Measurements from ENCODE around the gene GPR3.
"Not testable (repeated sequence)": the region's sequence is repeated elsewhere in the genome, so short reads cannot be mapped to it uniquely, and the experiment has no call there.

The GPR3 gene

DNA sequence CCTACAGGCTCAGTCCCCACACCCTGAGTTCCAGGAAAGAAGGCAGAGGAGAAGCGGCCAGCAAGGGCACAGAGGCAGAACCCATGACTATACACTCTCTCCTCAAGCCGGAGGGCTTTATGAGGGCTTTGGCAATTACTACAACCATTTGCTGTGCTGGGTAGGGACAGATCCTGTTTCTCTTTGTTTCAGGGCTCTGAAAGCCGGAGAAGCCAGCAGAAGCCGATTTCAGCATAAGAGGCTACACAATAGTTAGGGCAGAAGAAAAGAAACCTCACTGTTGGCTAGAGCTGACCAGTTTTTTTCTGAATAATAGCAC, 13.9 kb downstream of the GPR3 start:
- no peak for TF ChIP-seq Cebpa-rat (IDR thresholded peaks at IDR 0.05)
- Histone ChIP-seq H3K9me3 (no peaks in the 10 kb centered on the region), H3K4me1 (peaks cover 95% of the 10 kb centered on the region), H3K27ac (peak overlapping the region; percentile 87), H4K20me1 (no peaks in the 10 kb centered on the region), H3K36me3 (peaks cover 49% of the 10 kb centered on the region), H3K9ac (peak overlapping the region; percentile 65), H3K27me3 (no peaks in the 10 kb centered on the region), H3K4me2 (peak overlapping the region; percentile 94), H3K4me3 (0 out of 2 replicates have a peak overlapping the region, but pooled peaks have one; percentile 22)

DNA sequence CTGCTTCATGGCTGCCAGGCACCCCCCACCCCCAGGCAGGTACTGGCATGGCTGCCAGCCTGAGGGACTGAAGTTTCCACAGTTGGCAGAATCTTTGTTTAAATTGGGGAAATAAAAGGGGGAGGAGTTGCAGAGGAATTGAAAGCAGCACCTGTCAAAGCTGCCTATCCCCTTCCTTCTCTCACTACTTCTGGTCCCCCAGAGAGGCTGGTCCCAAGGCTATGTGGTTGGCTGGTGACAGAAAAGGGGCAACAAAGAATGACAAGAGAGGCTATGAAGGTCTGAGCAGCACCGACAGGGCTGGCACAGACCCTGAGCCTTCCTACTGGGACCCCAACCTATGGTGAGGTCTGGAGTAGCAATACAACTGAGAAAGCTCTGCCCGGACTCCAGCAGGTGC, 14.4 kb downstream of the GPR3 start:
- Histone ChIP-seq H3K27ac (peak overlapping the region; percentile 87), H3K36me3 (peaks cover 54% of the 10 kb centered on the region), H3K4me1 (peaks cover 95% of the 10 kb centered on the region), H3K4me3 (0 out of 2 replicates have a peak overlapping the region, but pooled peaks have one; percentile 22), H3K4me2 (peak overlapping the region; percentile 94), H3K9ac (peak overlapping the region; percentile 65; the same call in 1 of the 2 replicates)
- not testable (repeated sequence) for H3K9me3 ChIP-seq, H4K20me1 ChIP-seq, H3K27me3 ChIP-seq

DNA sequence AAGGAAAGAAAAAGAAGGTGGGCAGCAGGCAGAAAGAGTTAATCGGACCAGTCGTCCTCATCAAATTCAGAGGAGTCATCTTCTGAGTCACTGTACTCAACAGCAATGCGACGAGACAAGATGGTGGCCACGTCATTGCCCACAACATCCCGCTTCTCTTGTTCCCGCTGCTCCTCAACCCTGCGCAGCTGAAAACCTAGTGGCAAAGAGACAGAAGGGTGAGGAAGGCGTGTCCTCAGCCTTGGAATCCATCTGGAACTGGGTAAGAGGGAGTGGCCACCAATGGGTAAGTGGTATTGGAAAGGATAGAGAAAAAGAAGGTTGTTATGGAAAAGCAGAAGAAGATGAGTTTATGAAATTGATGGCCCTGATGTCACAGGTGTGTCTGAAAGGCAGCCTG, 15.7 kb downstream of the GPR3 start:
- Histone ChIP-seq H3K9ac (0 out of 2 replicates have a peak overlapping the region, but pooled peaks have one; percentile 65), H3K9me3 (no peaks in the 10 kb centered on the region), H3K27me3 (no peaks in the 10 kb centered on the region), H3K27ac (peak overlapping the region; percentile 87), H3K4me1 (peaks cover 95% of the 10 kb centered on the region), H3K36me3 (peaks cover 67% of the 10 kb centered on the region), H4K20me1 (peaks cover under 1% of the 10 kb centered on the region; the same call in 1 of the 2 replicates), H3K4me3 (no peak overlapping the region), H3K4me2 (peak overlapping the region; percentile 94)
- TF ChIP-seq Cebpa-rat (IDR thresholded peaks at IDR 0.05), result no peak

DNA sequence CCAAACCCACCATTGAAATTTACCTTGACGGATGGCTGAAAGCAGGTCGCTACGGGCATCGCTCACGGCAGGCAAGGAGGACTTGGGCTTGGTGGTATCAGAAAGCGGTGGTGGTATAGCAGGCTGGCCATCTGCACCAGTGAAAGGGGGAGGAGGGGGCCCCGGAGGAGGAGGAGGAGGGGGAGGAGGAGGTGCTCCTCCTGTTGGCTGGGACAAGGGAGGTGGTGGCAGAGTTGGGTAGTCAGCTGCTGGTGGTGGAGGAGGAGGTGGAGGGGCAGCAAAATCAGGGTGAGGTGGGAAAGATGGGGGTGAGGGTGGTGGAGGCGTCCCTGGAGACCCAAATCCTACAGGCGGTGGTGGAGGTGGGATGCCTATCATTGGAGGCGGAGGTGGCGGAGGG, 17.2 kb downstream of the GPR3 start:
- TF ChIP-seq Cebpa-rat (IDR thresholded peaks at IDR 0.05), result no peak
- no peak overlapping the region for H3K9ac ChIP-seq
- no peak overlapping the region for H3K4me2 ChIP-seq
- peaks cover 82% of the 10 kb centered on the region for H3K36me3 ChIP-seq
- no peak overlapping the region for H3K4me3 ChIP-seq
- no peaks in the 10 kb centered on the region for H3K27me3 ChIP-seq
- H4K20me1 ChIP-seq, result peaks cover 16% of the 10 kb centered on the region
- 0 out of 2 replicates have a peak overlapping the region, but pooled peaks have one; percentile 9 for H3K27ac ChIP-seq
- H3K4me1 ChIP-seq, result peaks cover 97% of the 10 kb centered on the region
- H3K9me3 ChIP-seq, result no peaks in the 10 kb centered on the region

DNA sequence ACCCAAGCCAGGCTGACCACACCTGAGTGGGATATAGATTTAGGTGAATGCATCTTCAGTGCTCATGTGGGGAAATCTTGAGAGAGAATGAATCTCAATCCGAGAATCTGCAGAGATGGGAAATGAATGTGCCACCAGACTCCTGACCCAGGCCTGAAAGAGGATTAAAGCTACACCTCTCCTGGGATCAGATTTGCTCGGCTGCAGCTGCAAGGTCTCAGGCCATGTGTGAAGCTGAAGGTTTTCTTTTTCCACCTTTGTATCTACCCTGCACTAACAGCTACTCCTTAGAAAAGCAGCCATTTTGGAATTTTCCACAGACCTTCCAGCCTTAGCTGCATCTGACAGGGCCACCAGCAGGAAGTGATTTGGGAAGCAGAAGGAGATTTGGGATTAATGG, 18.3 kb downstream of the GPR3 start:
- no peak for TF ChIP-seq Cebpa-rat (IDR thresholded peaks at IDR 0.05)
- H3K36me3 ChIP-seq, result peaks cover 93% of the 10 kb centered on the region
- H3K27ac ChIP-seq, result no peak overlapping the region
- H3K9ac ChIP-seq, result no peak overlapping the region
- H3K4me3 ChIP-seq, result no peak overlapping the region
- H4K20me1 ChIP-seq, result peaks cover 25% of the 10 kb centered on the region
- H3K27me3 ChIP-seq, result no peaks in the 10 kb centered on the region
- H3K4me1 ChIP-seq, result peaks cover 93% of the 10 kb centered on the region
- H3K9me3 ChIP-seq, result no peaks in the 10 kb centered on the region
- H3K4me2 ChIP-seq, result peak overlapping the region; percentile 55

DNA sequence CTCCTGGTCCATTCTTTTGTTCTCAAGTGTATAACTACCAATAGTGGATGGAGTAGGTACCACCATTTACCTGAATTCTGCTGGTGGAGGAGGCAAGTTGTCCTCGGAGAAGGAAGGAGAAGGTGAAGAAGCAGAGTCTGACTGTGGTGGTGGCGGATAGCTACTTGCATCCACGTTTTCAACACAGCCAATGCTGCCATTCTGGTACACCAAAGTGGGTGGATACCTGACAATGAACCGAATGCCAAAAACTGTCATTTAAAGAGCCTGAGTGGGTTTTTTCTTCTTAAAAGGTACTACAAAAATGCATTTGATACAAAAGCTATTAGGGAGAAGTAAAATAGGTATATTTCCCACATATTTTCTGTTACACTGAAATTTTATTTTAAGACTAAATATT, 20.1 kb downstream of the GPR3 start:
- H3K4me2 ChIP-seq, result peak overlapping the region; percentile 55; the same call in 1 of the 2 replicates
- peaks cover 93% of the 10 kb centered on the region for H3K4me1 ChIP-seq
- peaks cover 97% of the 10 kb centered on the region for H3K36me3 ChIP-seq
- no peaks in the 10 kb centered on the region for H3K27me3 ChIP-seq
- no peak overlapping the region for H3K4me3 ChIP-seq
- TF ChIP-seq Cebpa-rat (IDR thresholded peaks at IDR 0.05), result no peak
- no peak overlapping the region for H3K9ac ChIP-seq
- H3K9me3 ChIP-seq, result no peaks in the 10 kb centered on the region
- H4K20me1 ChIP-seq, result peaks cover 43% of the 10 kb centered on the region
- no peak overlapping the region for H3K27ac ChIP-seq

DNA sequence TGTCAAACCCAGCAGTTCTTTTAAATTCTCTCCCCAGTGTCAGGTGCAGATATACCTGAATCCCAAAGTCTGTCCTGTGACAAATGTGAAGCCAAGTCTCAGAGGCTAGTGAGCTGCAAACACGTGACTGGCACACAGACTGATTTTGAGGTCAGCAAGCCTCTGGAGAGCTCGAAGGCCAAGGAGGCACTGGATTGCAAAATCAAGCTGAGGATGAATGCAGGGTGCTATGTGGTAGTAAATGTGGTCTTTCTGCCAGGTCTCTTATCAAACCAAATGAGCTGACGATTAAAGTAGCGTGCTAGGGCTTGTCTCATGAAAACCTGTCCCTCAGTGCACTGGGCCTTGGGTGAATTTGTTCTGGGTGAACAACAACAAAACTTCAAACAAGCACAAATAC, 20.6 kb downstream of the GPR3 start:
- no peak overlapping the region for H3K4me3 ChIP-seq
- H3K36me3 ChIP-seq, result peaks cover 97% of the 10 kb centered on the region
- H3K27ac ChIP-seq, result peak overlapping the region; percentile 54; the same call in 1 of the 2 replicates
- H3K9me3 ChIP-seq, result no peaks in the 10 kb centered on the region
- H4K20me1 ChIP-seq, result peaks cover 46% of the 10 kb centered on the region
- H3K27me3 ChIP-seq, result no peaks in the 10 kb centered on the region
- H3K4me2 ChIP-seq, result no peak overlapping the region
- H3K4me1 ChIP-seq, result peaks cover 93% of the 10 kb centered on the region
- no peak for TF ChIP-seq Cebpa-rat (IDR thresholded peaks at IDR 0.05)
- H3K9ac ChIP-seq, result no peak overlapping the region

DNA sequence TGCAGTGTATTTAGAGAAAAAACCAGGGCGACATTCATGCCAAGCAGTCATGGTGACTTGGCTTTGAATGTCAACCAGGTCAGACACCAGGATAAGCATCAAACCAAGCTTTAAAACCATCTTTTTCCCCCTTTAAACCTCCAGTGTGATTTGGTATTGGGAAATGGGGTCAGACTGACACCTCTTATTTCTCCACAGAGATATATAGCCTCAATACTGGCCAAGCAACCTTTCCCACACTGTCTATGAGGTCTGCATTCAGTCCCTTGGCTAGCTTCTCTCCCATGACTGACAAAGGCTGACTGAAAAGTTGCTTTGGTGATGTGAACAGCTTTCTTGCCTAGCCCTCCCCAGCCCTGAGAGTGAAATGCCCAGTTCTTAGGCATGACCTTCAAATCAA, 21.7 kb downstream of the GPR3 start:
- Histone ChIP-seq H3K9ac (no peak overlapping the region), H3K4me1 (peaks cover 93% of the 10 kb centered on the region), H3K4me3 (no peak overlapping the region), H3K27me3 (no peaks in the 10 kb centered on the region), H3K9me3 (no peaks in the 10 kb centered on the region), H3K4me2 (no peak overlapping the region), H4K20me1 (peaks cover 56% of the 10 kb centered on the region), H3K36me3 (peaks cover 97% of the 10 kb centered on the region), H3K27ac (no peak overlapping the region)
- TF ChIP-seq Cebpa-rat (IDR thresholded peaks at IDR 0.05), result no peak

DNA sequence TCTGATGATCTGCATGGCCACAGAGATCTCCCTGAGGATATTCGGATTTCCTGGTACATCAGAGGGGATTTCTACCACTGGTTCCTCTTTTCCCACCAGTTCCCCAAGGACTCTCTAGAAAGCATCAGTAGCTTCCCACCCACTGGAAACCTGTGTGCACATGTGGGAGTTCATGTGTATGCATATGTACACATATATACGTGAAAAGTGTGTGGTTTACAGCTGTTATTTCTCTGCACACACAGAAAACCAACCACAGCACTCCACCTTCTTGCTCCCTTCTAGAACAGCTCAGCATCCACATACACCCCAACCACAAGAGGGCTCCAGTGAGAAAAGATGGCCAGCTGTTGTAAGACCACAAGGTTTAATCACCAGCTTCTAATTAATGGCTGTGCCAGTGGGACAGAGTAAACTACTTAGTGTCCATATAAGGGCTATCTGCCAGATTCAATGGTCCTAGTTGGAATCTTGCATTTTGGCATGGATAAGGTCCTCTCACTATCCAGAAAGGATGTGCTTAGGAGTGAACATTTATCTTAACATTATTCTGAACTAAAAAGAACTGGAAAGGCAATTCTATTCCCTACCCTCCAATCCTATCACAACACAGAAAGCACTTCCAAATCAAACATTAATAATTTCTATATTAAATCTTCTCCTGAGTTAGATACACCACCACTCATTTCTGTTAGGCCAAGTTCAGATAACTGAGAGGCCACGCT, 24.1 kb downstream of the GPR3 start:
- no peak for TF ChIP-seq Cebpa-rat (IDR thresholded peaks at IDR 0.05)
- Histone ChIP-seq H3K36me3 (peaks cover 81% of the 10 kb centered on the region), H4K20me1 (peaks cover 70% of the 10 kb centered on the region), H3K9me3 (no peaks in the 10 kb centered on the region), H3K4me1 (peaks cover 96% of the 10 kb centered on the region), H3K9ac (0 out of 2 replicates have a peak overlapping the region, but pooled peaks have one; percentile 54), H3K4me3 (no peak overlapping the region), H3K4me2 (peak overlapping the region; percentile 80), H3K27me3 (no peaks in the 10 kb centered on the region), H3K27ac (peak overlapping the region; percentile 21; the same call in 1 of the 2 replicates)

DNA sequence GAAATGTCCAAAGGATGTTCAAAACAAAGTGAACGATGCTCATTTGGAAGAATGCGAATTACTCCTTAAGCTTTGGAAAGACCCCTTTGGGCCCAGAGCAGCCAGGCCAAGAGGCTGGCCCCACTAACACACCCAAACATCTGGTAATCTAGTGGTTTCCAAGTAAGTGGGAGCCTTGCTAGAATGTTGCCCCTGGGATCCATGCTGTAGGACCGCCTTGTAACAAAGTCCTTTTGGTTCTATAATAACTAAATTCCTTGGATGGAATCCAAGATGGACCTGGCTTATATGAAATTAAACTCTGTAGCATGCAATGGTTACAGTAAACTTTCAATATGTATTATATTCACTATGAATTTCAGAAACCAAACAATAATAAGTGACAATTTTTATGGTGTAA, 25.3 kb downstream of the GPR3 start:
- Histone ChIP-seq H3K4me2 (peak overlapping the region; percentile 80), H3K27me3 (no peaks in the 10 kb centered on the region)

More for the DNA sequence above, 25.3 kb downstream of the GPR3 start:
- no peaks in the 10 kb centered on the region for H3K9me3 ChIP-seq
- H3K27ac ChIP-seq, result peak overlapping the region; percentile 21
- H4K20me1 ChIP-seq, result peaks cover 70% of the 10 kb centered on the region
- peak overlapping the region; percentile 54 for H3K9ac ChIP-seq
- peaks cover 96% of the 10 kb centered on the region for H3K4me1 ChIP-seq
- no peak for TF ChIP-seq Cebpa-rat (IDR thresholded peaks at IDR 0.05)
- H3K36me3 ChIP-seq, result peaks cover 72% of the 10 kb centered on the region
- H3K4me3 ChIP-seq, result no peak overlapping the region

Data from BLaER1 (cell line).